Tibial artery (tissue), 4 donors: ENCODE measurements around the gene CAMTA1.

Experiments
- DNase-seq, 2 donors: peaks; one replicate each; pipeline ENCODE4 v3.0.0-alpha.2; 2019
- H3K27ac ChIP-seq, 2 donors: fragments of 200-600 bp; sonication (generic) in 1 of 2; 1 replicate in 1 of 2; 2 replicates in 1 of 2; pipeline ENCODE4 v1.5.1; 2018 to 2019; ENCODE audit warnings: mild to moderate bottlenecking in 1 of 2
- H3K27me3 ChIP-seq, 2 donors: fragments of 200-600 bp; sonication (generic) in 1 of 2; one replicate each; pipeline versions ENCODE4 v1.5.1 to v1.6.0; 2016 to 2019
- H3K36me3 ChIP-seq, 3 donors: fragments of 200-600 bp; sonication (generic) in 2 of 3; one replicate each; pipeline ENCODE4 v1.5.1; 2016 to 2019; ENCODE audit warnings: mild to moderate bottlenecking in 2 of 3
- H3K4me1 ChIP-seq, 4 donors: fragments of 200-600 bp; sonication (generic) in 2 of 4; 1 replicate in 3 of 4; 2 replicates in 1 of 4; pipeline ENCODE4 v1.5.1; 2016 to 2019
- H3K4me3 ChIP-seq, 2 donors: fragments of 200-600 bp; sonication (generic) in 1 of 2; 1 replicate in 1 of 2; 2 replicates in 1 of 2; pipeline ENCODE4 v1.5.1; 2018 to 2019; ENCODE audit warnings: mild to moderate bottlenecking in 2 of 2
- H3K9me3 ChIP-seq, 3 donors: fragments of 200-600 bp; sonication (generic) in 1 of 3; one replicate each; pipeline ENCODE4 v1.5.1; 2016 to 2019
- CTCF ChIP-seq, 2 experiments: fragments of 200-600 bp in 1 of 2; fragments of 450-650 bp in 1 of 2; IDR thresholded peaks; one replicate each; pipeline ENCODE4 v1.5.1; 2017 to 2019; ENCODE audit warnings: antibody characterized with exemption in 2 of 2, mild to moderate bottlenecking in 1 of 2, moderate library complexity in 1 of 2
- intact Hi-C: fragments of 100-400 bp; cut with DNase I; formaldehyde crosslinking; loops from one replicate; pipeline ENCODE4 v1.15.0; 2023; ENCODE audit warnings: low total_unique reads

Gene CAMTA1

GRCh38 chr1:7671146-7671465, 885.9 kb downstream of the CAMTA1 start:
- TF ChIP-seq CTCF (IDR thresholded peaks at IDR 0.05), result no peak
- H3K4me3 ChIP-seq, result no peak overlapping the region
- intact Hi-C loops, result no loop called here
- H3K36me3 ChIP-seq, result no peaks in the 10 kb centered on the region
- DNase-seq, result no peak
- no peak overlapping the region for H3K27ac ChIP-seq
- H3K4me1 ChIP-seq, result peaks cover 0 to 13% (median 8%) of the 10 kb centered on the region in 4 donors
- peaks cover 0 to 25% of the 10 kb centered on the region in 2 donors for H3K27me3 ChIP-seq
- H3K9me3 ChIP-seq, result no peaks in the 10 kb centered on the region

- DNase-seq, result no peak
- H3K36me3 ChIP-seq, result no peaks in the 10 kb centered on the region
- intact Hi-C loops, result no loop called here
- H3K27me3 ChIP-seq, result peaks cover 0 to 25% of the 10 kb centered on the region in 2 donors
- TF ChIP-seq CTCF (IDR thresholded peaks at IDR 0.05), result no peak
- H3K4me1 ChIP-seq, result peaks cover 0 to 13% (median 8%) of the 10 kb centered on the region in 4 donors
- no peak overlapping the region for H3K27ac ChIP-seq
- H3K9me3 ChIP-seq, result no peaks in the 10 kb centered on the region
- no peak overlapping the region for H3K4me3 ChIP-seq
Measured at GRCh38 chr1:7671676-7672075, 886.4 kb downstream of the CAMTA1 start.

- DNase-seq, result no peak
- no peaks in the 10 kb centered on the region for H3K9me3 ChIP-seq
- no peaks in the 10 kb centered on the region for H3K36me3 ChIP-seq
- no peak for TF ChIP-seq CTCF (IDR thresholded peaks at IDR 0.05)
- H3K27me3 ChIP-seq, result peaks cover 0 to 25% of the 10 kb centered on the region in 2 donors
- peaks cover 0 to 11% (median 7%) of the 10 kb centered on the region in 4 donors for H3K4me1 ChIP-seq
- H3K4me3 ChIP-seq, result no peak overlapping the region
- intact Hi-C loops, result no loop called here
- no peak overlapping the region for H3K27ac ChIP-seq
Measured at GRCh38 chr1:7672864-7673263, 887.6 kb downstream of the CAMTA1 start.

GRCh38 chr1:7674972-7675371, 889.7 kb downstream of the CAMTA1 start:
- Histone ChIP-seq H3K27ac (no peak overlapping the region), H3K36me3 (no peaks in the 10 kb centered on the region), H3K27me3 (peaks cover 0 to 17% of the 10 kb centered on the region in 2 donors), H3K4me3 (no peak overlapping the region), H3K9me3 (no peaks in the 10 kb centered on the region), H3K4me1 (peaks cover 0 to 10% (median 6%) of the 10 kb centered on the region in 4 donors)
- TF ChIP-seq CTCF (IDR thresholded peaks at IDR 0.05), result no peak
- no peak for DNase-seq
- intact Hi-C loops, result no loop called here

GRCh38 chr1:7675431-7676273, 890.4 kb downstream of the CAMTA1 start:
- DNase-seq, result no peak
- no peak overlapping the region for H3K27ac ChIP-seq
- peaks cover 0 to 11% of the 10 kb centered on the region in 2 donors for H3K27me3 ChIP-seq
- H3K9me3 ChIP-seq, result no peaks in the 10 kb centered on the region
- H3K36me3 ChIP-seq, result no peaks in the 10 kb centered on the region
- intact Hi-C loops, result no loop called here
- peaks cover 0 to 13% (median 8%) of the 10 kb centered on the region in 4 donors for H3K4me1 ChIP-seq
- TF ChIP-seq CTCF (IDR thresholded peaks at IDR 0.05), result no peak
- no peak overlapping the region for H3K4me3 ChIP-seq
